Left kidney (tissue), 2 donors: ENCODE results near the gene FUZ. TPM values are rescaled to one million over a fixed set of nuclear protein-coding genes. Genes with fewer than 3 reads are reported as not detected.

Experiments used
- DNase-seq: peaks from one replicate; pipeline ENCODE4 v3.0.0-alpha.2; 2013
- polyA plus RNA-seq: library from polyadenylated mRNA; unstranded; fragments of 120-200 nt; gene quantifications from one replicate; pipeline ENCODE4 v1.2.1, GENCODE V29; 2013; ENCODE audit not compliant: insufficient read length

The FUZ gene
- polyA plus RNA-seq, 1 donor = 33.9 TPM

DNA sequence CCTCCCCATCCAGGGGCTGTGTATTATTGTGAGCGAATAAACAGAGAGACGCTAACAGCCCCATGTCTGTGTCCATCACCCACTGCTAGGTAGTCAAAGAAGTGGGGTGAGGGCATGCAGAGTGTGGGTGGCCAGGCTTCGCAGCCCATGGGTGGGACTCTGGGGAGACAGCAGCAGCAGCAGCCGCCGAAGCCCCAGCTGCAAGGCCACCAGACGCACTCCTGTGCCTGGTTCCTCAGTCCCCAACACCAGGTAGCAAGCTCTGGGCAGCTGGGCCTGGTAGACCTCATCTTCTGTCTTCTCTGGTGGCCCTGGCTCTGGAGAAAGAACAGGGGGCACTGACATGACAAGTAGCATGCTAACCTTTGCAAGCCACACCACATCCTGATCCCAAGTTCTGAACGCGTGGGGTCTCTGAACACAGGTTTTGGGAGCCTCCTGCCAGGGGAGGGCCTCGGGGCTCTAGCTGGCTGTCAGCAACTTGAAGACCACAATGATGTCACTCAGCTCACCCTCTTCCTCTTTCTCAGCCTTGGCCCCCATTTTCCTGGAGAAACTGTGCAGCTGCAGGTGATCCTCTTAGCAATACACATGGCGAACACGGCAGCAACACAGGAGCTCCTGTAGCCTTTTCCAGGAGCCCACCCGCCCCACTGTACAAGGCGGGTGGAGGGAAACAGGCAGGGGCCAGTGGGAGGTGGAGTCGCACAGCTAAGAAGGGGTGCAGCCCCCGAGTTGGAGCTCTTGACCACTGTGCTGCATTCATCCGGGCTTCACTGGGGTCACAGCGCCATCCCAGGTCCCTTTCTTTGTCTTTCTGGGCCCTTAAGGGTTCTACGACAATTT lies 5.8 kb downstream of the FUZ start:
- no peak for DNase-seq

DNA sequence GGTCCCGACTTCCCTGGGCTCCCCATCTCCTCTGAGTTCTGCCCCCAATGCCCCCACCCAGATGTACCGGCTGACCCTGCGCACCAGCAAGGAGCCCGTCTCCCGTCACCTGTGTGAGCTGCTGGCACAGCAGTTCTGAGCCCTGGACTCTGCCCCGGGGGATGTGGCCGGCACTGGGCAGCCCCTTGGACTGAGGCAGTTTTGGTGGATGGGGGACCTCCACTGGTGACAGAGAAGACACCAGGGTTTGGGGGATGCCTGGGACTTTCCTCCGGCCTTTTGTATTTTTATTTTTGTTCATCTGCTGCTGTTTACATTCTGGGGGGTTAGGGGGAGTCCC lies 6.5 kb downstream of the FUZ start:
- DNase-seq = no peak

DNA sequence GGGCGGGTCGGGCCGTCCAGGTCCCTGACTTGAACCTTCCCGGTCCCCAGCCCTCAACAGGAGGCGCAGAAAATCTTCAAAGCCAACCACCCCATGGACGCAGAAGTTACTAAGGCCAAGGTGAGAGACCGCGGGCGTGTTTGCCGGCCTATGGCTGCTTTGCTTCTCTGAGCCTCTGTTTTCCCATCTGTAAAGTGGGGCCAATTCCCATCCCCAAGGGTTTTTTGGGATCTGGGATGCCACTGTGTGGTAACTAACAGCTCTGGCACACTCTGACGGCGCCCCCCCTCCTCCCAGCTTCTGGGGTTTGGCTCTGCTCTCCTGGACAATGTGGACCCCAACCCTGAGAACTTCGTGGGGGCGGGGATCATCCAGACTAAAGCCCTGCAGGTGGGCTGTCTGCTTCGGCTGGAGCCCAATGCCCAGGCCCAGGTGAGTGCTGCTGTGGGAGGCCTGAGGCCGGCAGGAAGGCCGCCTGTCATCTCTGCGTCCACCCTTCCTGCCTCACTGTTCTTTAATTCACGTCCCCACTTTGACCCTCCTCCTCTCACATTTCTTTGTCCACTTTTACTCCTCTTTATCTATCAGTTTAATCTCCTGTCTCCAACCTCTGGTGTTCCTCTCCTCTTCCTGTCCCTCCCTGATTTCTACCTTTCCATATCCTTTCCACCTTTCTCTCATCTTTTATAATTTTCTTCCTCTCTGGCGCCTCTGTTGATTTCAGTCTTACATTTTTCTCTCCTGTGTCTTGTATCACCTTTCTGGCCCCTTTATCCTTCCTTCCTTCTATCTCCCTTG lies 7.1 kb downstream of the FUZ start:
- DNase-seq = no peak

DNA sequence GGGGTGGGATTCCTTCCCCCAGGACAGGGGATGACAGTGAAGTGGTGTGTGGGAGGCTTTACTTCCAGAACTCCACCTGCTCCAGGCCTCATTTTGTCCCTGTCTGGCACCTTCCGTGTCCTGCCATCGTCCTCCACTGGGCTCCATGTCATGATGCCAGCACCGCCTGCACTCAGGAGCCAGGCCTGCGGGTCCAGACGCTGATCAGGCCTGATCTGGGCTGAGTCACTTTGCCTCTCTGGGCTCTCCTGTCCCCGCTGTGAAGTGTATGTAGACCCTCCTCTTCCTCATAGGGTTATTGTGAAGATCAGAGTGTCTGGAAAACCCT lies 9.6 kb downstream of the FUZ start:
- DNase-seq = no peak

DNA sequence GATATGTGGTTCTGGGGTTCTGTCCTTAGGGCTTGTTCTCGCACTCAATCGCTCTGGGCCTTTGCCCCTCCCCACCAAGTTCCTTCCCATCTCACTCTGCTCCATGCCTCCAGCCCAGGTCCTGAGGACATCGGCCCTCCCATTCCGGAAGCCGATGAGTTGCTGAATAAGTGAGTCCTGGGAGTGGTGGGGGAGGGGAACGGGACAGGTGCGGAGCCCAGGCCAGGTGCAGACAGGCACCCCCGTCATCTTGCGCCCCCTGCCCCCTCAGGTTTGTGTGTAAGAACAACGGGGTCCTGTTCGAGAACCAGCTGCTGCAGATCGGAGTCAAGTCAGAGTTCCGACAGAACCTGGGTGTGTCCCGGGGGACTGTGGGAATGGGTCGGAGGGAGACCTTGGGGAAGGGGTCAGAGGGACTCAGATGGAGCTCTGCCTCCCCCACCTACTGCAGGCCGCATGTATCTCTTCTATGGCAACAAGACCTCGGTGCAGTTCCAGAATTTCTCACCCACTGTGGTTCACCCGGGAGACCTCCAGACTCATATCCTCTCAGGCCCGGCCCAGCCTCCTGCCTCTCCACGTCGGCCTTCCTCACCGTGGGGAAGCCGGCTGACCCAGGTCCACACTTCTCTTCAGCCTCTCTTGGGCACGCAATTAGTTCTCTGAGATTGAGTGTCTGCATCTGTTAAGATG lies 10.1 kb downstream of the FUZ start:
- DNase-seq = no peak

DNA sequence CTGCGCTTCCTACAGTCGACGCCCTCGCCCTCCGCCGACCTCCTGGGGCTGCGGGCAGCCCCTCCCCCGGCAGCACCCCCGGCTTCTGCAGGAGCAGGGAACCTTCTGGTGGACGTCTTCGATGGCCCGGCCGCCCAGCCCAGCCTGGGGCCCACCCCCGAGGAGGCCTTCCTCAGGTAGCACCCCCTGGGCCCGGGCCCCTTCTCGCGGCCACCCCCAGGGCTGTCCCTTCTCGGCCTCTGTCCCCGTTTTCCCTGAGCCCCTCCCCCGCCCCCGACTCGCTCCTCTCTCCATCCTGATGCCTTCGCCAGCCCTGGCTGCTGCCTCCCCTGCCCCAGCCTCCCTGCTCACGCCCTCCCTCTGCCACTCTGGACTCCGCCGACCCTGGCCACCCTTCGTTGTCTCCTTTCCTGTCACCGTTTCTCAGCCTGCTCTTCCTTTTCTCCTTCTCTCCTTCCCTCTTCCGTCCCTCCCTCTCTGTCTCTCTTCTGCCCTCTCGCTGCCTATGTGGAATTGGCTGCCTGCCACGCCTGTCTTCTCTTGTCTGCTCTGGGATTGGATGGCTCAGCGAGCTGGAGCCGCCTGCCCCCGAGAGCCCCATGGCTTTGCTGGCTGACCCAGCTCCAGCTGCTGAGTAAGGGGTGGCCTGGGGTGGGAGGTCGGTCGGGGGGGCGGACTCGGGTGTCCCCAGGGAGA lies 11.0 kb downstream of the FUZ start:
- peak; percentile 90 for DNase-seq

DNA sequence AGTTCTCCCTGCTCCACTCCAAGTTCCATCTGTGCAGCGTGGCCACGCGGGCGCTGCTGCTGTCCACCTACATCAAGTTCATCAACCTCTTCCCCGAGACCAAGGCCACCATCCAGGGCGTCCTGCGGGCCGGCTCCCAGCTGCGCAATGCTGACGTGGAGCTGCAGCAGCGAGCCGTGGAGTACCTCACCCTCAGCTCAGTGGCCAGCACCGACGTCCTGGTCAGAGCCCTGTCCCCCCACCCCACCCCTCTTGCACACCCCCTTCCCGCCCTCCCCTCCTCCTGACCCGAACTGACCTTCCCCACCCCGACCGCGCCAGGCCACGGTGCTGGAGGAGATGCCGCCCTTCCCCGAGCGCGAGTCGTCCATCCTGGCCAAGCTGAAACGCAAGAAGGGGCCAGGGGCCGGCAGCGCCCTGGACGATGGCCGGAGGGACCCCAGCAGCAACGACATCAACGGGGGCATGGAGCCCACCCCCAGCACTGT lies 11.6 kb downstream of the FUZ start:
- DNase-seq = no peak

DNA sequence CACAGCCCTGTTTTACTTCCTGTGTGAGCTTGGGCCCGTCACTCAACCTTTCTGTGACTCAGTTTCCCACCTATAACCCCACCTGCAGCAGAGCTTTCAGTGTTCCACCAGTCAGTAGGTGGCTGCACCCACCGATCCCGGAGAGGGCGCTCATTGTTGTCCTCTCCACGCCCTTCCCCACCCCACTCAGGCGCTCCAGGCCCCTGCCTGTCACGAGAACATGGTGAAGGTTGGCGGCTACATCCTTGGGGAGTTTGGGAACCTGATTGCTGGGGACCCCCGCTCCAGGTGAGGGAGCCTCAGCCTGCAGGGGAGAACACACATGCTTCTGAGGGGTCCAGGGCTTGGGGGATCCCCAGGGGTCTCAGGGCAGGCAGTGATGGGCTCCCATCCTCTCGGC lies 12.3 kb downstream of the FUZ start:
- DNase-seq = no peak

DNA sequence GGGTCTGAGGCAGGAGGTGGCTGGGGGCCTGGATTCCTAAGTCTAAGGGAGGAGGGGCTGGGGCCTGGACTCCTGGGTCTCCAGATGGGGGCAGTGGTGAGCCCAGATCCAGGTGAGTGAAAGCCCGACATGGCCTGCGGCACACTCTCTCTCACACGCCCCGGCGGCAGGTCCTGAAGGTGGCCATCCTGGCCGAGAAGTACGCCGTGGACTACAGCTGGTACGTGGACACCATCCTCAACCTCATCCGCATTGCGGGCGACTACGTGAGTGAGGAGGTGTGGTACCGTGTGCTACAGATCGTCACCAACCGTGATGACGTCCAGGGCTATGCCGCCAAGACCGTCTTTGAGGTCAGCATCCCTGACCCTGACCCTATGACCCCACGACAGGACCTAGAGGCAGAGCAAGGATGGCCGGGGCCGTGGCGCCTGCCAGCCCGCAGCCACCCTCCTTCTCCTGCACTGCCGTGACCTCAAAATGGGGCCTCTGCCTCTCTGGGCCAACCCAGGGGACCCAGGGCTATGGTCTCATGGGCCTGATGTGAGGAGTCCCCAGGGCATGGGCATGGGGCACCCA lies 13.2 kb downstream of the FUZ start:
- no peak for DNase-seq

DNA sequence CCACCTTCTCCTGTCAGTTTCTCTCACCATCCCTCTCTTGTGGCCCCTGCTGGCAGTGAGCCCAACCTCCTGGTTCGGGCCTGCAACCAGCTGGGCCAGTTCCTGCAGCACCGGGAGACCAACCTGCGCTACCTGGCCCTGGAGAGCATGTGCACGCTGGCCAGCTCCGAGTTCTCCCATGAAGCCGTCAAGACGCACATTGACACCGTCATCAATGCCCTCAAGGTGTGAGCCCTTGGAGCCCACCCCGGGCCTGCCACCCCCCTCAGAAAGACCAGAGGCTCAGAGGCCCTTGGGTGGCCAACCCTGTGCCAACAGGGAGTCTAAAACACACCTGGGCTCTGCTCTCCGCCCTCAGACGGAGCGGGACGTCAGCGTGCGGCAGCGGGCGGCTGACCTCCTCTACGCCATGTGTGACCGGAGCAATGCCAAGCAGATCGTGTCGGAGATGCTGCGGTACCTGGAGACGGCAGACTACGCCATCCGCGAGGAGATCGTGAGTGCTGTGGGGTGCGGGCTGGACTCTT lies 13.8 kb downstream of the FUZ start:
- DNase-seq = no peak

DNA sequence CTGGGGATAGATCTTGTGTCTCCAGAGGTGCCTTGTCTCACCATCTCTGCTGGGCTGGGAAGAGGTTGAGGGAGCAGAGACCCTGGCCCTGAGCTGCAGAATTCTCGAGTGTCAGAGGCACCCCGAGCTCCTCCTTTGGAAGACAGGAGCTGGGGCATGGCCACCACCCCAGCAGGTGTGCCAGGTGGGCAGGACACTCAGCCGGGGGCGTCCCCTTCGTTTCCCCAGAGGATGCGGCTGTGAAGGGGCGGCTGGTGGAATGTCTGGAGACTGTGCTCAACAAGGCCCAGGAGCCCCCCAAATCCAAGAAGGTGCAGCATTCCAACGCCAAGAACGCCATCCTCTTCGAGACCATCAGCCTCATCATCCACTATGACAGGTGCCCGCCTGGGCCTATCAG lies 14.5 kb downstream of the FUZ start:
- DNase-seq = no peak

DNA sequence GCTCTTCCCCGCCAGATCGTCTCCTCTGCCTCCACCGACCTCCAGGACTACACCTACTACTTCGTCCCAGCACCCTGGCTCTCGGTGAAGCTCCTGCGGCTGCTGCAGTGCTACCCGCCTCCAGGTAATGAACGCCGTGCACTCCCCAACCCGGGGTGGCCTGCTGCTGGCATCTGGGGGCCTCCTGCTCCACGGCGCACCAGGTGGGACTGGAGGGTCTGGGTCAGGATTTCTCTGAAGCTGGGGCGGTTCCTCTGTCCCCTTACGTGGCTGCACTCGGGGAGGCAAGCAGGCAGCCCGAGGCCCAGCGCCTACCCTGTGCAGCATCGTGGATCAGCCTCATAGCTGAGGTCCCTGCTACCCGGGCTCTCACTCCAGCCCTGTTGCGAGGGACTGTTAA lies 17.5 kb downstream of the FUZ start:
- DNase-seq = no peak

DNA sequence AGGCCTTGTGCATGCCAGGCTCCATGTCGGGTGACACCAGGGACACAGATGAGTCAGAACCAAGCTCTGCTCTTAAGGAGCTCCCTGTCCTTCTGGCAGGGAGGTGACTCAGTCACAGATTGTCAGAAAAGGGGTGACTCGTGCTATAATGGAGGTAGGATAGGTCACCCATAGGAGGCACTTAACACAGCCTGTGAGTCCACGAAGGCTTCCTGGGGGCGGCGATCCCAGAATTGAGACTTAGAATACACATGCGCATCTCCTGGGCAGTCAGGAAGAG lies 19.6 kb downstream of the FUZ start:
- DNase-seq = no peak

DNA sequence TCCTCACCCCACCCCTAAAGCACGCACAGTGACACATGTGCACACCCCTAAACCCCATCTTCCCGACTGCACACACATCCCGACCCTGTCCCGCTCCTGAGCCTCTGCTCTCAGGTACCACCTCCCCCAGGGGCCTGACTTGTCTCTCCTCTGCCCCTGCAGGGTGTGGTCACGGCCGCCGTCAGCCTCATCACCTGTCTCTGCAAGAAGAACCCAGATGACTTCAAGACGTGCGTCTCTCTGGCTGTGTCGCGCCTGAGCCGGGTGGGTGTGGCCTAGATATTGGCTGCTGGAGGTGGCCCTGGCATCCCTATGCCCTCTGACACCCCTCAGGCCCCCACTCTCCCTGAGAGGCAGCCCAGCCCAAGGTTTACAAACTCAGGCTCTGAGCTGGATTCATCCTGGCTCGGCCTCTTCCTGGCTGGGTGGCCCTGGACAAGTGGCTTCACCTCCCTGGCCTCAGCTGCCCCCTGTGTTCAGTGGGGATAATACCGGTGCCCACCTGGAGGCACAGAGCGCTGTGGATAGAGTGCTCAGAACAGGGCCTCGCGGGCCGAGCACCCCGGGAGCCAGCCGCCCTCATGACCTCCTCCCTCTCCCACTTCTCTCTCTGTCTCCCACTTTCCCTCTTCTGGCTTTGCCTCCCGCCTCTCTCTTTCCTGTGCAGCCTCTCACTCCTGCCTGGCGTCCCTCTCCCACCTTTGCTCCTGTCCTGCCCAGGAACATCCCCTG lies 20.1 kb downstream of the FUZ start:
- DNase-seq = no peak

DNA sequence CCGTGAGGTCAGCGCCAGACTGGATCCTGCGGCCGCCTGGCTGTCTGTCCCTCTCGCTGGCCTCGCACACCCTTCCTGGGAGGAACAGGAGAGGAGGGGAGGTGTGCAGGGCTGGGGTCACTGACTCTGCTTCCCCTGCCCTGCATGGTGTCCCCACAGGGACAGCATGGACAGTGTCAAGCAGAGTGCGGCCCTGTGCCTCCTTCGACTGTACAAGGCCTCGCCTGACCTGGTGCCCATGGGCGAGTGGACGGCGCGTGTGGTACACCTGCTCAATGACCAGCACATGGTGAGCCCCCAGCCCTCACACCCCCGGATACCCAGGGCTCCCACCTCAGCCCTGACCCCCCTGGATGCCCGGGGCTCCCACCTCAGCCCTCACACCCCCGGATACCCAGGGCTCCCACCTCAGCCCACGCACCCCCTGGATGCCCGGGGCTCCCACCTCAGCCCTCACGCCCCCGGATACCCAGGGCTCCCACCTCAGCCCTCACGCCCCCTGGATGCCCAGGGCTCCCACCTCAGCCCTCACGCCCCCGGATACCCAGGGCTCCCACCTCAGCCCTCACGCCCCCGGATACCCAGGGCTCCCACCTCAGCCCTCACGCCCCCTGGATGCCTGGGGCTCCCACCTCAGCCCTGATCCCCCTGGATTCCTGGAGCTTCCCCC lies 21.2 kb downstream of the FUZ start:
- DNase-seq = no peak

DNA sequence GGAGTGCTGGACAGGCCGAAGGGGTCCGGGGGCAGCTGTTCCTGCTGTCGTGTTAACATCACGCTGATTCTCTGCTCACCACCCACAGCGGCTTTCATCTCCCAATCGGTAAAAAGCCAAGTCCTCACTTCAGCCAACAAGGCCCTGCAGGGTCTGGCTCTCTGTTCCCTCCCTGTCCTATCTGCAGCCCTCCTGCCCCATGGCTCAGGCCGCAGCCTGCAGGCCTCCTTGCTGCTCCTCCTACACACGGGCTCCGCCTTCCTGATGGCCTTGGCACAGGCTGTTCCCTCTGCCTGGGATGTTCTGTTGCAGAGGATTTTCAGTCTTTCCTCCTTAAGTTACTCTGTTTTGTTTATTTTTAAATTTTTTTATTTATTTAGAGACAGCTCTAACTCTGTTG lies 22.2 kb downstream of the FUZ start:
- no peak for DNase-seq

DNA sequence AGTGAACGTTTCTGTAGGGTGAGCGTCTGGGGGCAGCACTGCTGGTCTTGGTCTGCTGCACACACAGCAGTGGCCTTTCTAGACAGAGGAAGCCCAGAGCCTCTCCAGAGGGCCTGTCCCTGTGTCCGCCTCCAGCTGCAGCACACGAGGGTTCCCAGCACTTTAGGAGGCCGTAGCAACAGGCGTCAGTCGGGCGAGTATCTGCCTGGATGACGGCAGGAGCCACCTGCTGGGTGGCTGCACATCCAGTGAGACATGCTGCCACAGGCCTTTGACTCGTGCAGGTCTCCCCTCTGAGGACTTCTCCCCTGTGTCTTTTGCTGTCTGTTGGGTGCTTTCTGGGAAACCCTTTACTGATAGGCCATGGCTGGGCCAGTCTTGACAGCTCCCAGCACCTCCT lies 24.2 kb downstream of the FUZ start:
- DNase-seq = no peak

DNA sequence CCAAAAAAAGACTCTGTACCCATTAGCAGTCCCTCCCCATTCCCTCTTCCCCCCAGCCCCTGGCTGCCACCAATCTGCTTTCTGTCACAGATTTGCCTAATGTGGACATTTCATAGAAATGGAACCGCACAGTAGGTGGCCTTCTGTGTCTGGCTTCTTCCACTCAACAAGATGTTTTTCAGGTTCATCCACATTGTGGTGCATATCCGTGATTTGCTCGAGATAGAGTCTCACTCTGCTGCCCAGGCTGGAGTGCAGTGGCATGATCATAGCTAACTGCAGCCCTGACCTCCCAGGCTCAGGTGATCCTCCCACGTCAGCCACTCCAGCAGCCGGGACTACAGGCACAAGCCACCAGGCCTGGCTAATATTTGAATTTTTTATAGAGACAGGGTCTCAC lies 25.3 kb downstream of the FUZ start:
- DNase-seq = no peak

DNA sequence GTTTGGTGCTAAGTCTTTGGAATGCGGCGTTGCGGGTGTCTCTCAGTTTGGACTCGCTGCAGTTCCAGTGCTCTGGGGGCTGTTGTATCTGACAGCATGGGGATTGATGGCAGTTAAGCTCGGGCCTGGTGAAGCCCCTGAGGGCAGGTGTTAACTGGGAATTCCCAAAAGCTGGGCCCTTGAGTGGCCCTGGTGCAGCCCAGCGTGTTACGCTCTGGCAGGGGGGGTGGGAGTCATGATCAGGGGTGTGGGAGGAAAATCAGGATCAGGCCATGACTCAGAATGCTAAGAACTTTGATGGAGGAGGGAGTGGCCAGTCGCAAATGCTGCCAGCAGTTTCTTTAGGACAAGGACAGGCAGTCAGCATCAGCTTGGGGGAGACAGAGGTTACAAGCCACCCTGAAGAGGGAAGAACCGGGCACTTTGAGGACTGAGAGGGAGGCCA lies 26.7 kb downstream of the FUZ start:
- no peak for DNase-seq

DNA sequence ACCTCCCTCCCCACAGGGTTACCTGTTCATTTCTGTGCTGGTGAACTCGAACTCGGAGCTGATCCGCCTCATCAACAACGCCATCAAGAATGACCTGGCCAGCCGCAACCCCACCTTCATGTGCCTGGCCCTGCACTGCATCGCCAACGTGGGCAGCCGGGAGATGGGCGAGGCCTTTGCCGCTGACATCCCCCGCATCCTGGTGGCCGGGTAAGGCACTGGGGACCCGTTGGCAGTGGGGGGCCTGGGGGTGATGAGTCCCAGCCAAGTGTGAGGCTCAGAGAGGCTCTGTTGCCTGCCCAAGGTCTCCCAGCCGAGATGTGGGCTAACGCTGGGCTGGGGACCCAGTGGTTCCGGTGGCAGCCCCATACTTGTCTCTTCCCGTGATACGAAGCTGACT lies 30.6 kb downstream of the FUZ start:
- DNase-seq = no peak

DNA sequence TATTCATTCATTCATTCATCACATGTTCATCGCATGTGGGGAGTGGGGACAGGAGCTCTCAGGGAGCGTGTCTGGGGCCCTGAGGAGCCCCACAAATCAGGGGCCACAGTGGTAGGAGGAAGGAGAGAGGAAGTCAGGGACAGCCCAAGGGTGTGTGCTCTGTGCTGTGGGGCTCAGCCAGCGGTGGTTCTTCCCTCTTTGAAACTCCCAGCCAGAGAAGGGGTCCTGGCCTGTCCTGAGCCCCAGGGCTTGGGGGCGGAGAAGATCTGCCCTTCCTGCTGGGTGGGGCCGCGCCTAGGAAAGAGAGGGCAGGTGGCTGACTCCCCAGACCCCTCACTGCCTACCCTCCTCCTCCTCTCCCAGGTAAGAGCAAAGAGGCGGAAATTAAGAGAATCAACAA lies 31.7 kb downstream of the FUZ start:
- DNase-seq = no peak
